Activated CD8-positive, alpha-beta memory T cell treated with anti-CD3 and anti-CD28 coated beads, Interleukin-2, amount 50 U/mL, for 4 hours (primary cell): ENCODE measurements around the gene HSD11B1L.
"Not testable (repeated sequence)": the region's sequence is repeated elsewhere in the genome, so short reads cannot be mapped to it uniquely, and the experiment has no call there.

ENCODE experiments used
- DNase-seq: peaks from one replicate; pipeline ENCODE4 v3.0.0-alpha.2; 2020

Gene HSD11B1L

GRCh38 chr19:5688262-5688881 lies 7.5 kb downstream of the HSD11B1L start:
- DNase-seq, result not testable (repeated sequence)

GRCh38 chr19:5690125-5690954 lies 9.5 kb downstream of the HSD11B1L start, which contains the start of gene RPL36:
TSS of gene RPL36 (plus strand) at chr19:5690295. CDS start at chr19:5690508, 213 bp downstream.
- peak; percentile 99 for DNase-seq

- peak; percentile 66 for DNase-seq
Observed at GRCh38 chr19:5690955-5691821, 10.4 kb downstream of the HSD11B1L start.

GRCh38 chr19:5691822-5692722 lies 11.2 kb downstream of the HSD11B1L start:
- no peak for DNase-seq

- no peak for DNase-seq
Observed at GRCh38 chr19:5692723-5693194, 11.9 kb downstream of the HSD11B1L start.

- DNase-seq, result no peak
Observed at GRCh38 chr19:5693195-5694166, 12.7 kb downstream of the HSD11B1L start.

GRCh38 chr19:5694167-5694955 lies 13.5 kb downstream of the HSD11B1L start:
- no peak for DNase-seq

- DNase-seq, result no peak
Observed at GRCh38 chr19:5694956-5695648, 14.3 kb downstream of the HSD11B1L start.

- no peak for DNase-seq
Observed at GRCh38 chr19:5695649-5696195, 14.9 kb downstream of the HSD11B1L start.

GRCh38 chr19:5696196-5697021 lies 15.6 kb downstream of the HSD11B1L start:
- no peak for DNase-seq

- DNase-seq, result no peak
Observed at GRCh38 chr19:5697022-5697889, 16.4 kb downstream of the HSD11B1L start.

- no peak for DNase-seq
Observed at GRCh38 chr19:5697890-5698634, 17.2 kb downstream of the HSD11B1L start.

- no peak for DNase-seq
Observed at GRCh38 chr19:5698635-5699422, 18.0 kb downstream of the HSD11B1L start.

- DNase-seq, result no peak
Observed at GRCh38 chr19:5700455-5701092, 19.7 kb downstream of the HSD11B1L start.

- not testable (repeated sequence) for DNase-seq
Observed at GRCh38 chr19:5702053-5702410, 21.2 kb downstream of the HSD11B1L start.
